CD4-positive, alpha-beta memory T cell (primary cell): ENCODE measurements around the gene C17orf113. TPM values are rescaled to one million over a fixed set of nuclear protein-coding genes. Genes with fewer than 3 reads are reported as not detected.

Experiments
- CTCF ChIA-PET: fragments of 350-600 bp; sonication (Branson Sonifier 250); formaldehyde crosslinking; loops from one replicate; lab custom pipeline; 2021; ENCODE audit warnings: inconsistent platforms; ENCODE audit not compliant: partially characterized antibody; lab: Charles Lee
- POLR2A ChIA-PET: fragments of 350-600 bp; sonication (Branson Sonifier 250); formaldehyde crosslinking; loops from one replicate; lab custom pipeline; 2021; ENCODE audit not compliant: partially characterized antibody; lab: Charles Lee
- DNase-seq, 5 donors: peaks; one replicate each; pipeline versions ENCODE4 v3.0.0 to v3.0.0-alpha.2; 2020 to 2022; ENCODE audit warnings: mixed read lengths in 1 of 5
- H3K27ac ChIP-seq: one replicate; pipeline ENCODE4 v1.7.0; 2013; ENCODE audit warnings: low read depth, low read length
- H3K27me3 ChIP-seq: 2 replicates; pipeline ENCODE4 v1.7.0; 2013; ENCODE audit warnings: mild to moderate bottlenecking, low read length, moderate library complexity; ENCODE audit not compliant: insufficient read depth
- H3K36me3 ChIP-seq: 2 replicates; pipeline ENCODE4 v1.7.0; 2013; ENCODE audit warnings: mild to moderate bottlenecking, low read length, moderate library complexity; ENCODE audit not compliant: insufficient read depth
- H3K4me1 ChIP-seq: 2 replicates; pipeline ENCODE4 v1.7.0; 2013; ENCODE audit warnings: mild to moderate bottlenecking, low read length, moderate library complexity; ENCODE audit not compliant: insufficient read depth
- H3K4me3 ChIP-seq, 2 donors: one replicate each; pipeline ENCODE4 v1.7.0; 2013; ENCODE audit warnings: low read length in 2 of 2, mild to moderate bottlenecking in 1 of 2
- H3K9me3 ChIP-seq, 2 donors: one replicate each; pipeline ENCODE4 v1.7.0; 2013; ENCODE audit warnings: low read length in 2 of 2, control low read depth in 1 of 2; ENCODE audit not compliant: control insufficient read depth in 1 of 2
- H3K27ac Mint-ChIP-seq, 7 donors: one replicate each; pipeline ENCODE4 v1.8.0; 2020 to 2021; ENCODE audit warnings: mixed read lengths in 7 of 7, mild to moderate bottlenecking in 6 of 7, inconsistent platforms in 3 of 7, moderate library complexity in 3 of 7
- H3K27me3 Mint-ChIP-seq, 2 donors: one replicate each; pipeline ENCODE4 v1.8.0; 2020 to 2021; ENCODE audit warnings: mixed read lengths in 2 of 2
- H3K36me3 Mint-ChIP-seq, 2 donors: one replicate each; pipeline ENCODE4 v1.8.0; 2020 to 2021; ENCODE audit warnings: mixed read lengths in 2 of 2, inconsistent platforms in 1 of 2, mild to moderate bottlenecking in 1 of 2
- H3K4me1 Mint-ChIP-seq, 4 donors: one replicate each; pipeline ENCODE4 v1.8.0; 2020 to 2021; ENCODE audit warnings: mixed read lengths in 4 of 4, mild to moderate bottlenecking in 1 of 4
- H3K4me3 Mint-ChIP-seq, 8 donors: one replicate each; pipeline ENCODE4 v1.8.0; 2020 to 2021; ENCODE audit warnings: mixed read lengths in 8 of 8, mild to moderate bottlenecking in 7 of 8, moderate library complexity in 6 of 8, inconsistent platforms in 3 of 8
- H3K9me3 Mint-ChIP-seq, 8 donors: one replicate each; pipeline ENCODE4 v1.8.0; 2020 to 2021; ENCODE audit warnings: mixed read lengths in 8 of 8, mild to moderate bottlenecking in 5 of 8, inconsistent platforms in 3 of 8, moderate library complexity in 1 of 8
- intact Hi-C: fragments of 100-400 bp; cut with micrococcal nuclease; formaldehyde crosslinking; loops from one replicate; pipeline ENCODE4 v1.15.1; 2023
- polyA plus RNA-seq, 2 donors: library from polyadenylated mRNA; unstranded; fragments of 300-500 nt; fragmentation: Illumina TruSeq; gene quantifications; one replicate each; pipeline ENCODE4 v1.2.3, GENCODE V29; 2021
- total RNA-seq, 2 experiments: library from RNA; stranded (reverse); gene quantifications; one replicate each; pipeline ENCODE4 v1.2.3, GENCODE V29; 2021

C17orf113 gene
- total and polyA plus RNA-seq, 4 experiments from 2014 or later = 0.39 to 0.97 (median 0.64) TPM

DNA sequence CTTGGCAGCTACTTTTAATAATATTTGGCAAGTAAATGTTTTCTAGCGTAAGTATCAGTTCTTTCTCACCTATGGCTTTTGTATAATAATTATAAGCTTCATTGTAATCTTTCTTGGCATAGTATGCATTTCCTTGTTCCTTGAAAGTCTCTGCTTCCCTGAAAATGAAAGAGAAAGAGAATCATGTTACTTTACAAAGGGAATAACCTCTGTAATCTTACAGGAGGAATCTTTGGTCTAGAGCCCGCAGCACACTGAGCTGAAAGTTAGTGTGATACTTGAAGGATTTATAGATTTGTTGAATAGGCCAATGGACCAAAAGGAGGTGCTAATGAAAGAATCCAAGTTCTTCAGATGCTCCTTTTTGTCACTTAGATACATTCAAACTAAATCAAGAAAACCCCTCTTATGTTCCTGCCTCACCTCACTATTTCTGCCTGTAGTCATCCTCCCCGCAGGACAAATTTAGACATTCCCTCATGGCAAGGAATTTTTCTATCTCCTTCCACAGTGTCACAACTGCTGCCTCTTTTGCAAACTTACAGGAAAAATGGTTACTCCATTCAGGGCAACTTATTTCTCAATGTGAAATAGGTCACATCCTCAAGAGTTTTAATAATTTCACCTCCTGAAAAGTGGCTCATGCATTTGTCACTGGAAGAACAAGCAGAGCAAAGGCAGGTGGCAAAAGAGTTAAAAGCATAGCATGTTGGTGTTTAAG lies 49.8 kb downstream of the C17orf113 start:
- Histone ChIP-seq H3K4me1 (no peaks in the 10 kb centered on the region), H3K27ac (no peak overlapping the region), H3K36me3 (peaks cover 57% of the 10 kb centered on the region), H3K27me3 (no peaks in the 10 kb centered on the region), H3K9me3 (no peaks in the 10 kb centered on the region), H3K4me3 (no peak overlapping the region)
- peaks cover 18 to 27% (median 23%) of the 10 kb centered on the region in 4 donors for H3K4me1 Mint-ChIP-seq
- H3K27me3 Mint-ChIP-seq = no peaks in the 10 kb centered on the region
- H3K36me3 Mint-ChIP-seq = peaks cover 21 to 72% of the 10 kb centered on the region in 2 donors
- no peak for DNase-seq
- intact Hi-C loops = no loop called here
- H3K27ac Mint-ChIP-seq = peak overlapping the region in 1 of 7 donors; percentile 6
- H3K4me3 Mint-ChIP-seq = no peak overlapping the region
- ChIA-PET CTCF (interaction anchor here (1.2 kb wide), 1 partner anchor 17 kb away, joined by 4 read pairs; the partner anchor contains the start of gene DNAJC7), POLR2A (no interaction called here)
- H3K9me3 Mint-ChIP-seq = no peaks in the 10 kb centered on the region

DNA sequence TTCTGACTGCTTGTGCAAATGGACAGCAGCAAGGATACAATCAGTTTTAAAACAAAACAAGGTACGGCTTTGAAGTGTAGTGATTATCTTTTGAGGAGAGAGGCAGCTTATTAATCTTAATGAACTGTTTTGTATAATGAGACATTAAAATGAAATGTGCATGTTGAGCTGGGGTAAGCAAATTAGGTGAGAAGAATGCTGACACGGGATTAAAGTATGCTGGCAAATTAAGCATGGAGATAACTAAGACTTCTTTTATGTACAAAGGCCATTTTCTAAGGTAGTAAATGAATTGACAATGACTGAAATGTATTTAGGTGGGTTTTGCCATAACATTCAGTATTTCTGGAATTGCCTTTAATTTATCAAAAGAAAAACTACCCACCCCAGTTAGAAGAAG lies 51.9 kb downstream of the C17orf113 start:
- CTCF ChIA-PET = interaction anchor here (1.1 kb wide), 1 partner anchor 27 kb away, joined by 3 read pairs; no protein-coding TSS in a partner anchor
- Mint-ChIP-seq H3K27me3 (no peaks in the 10 kb centered on the region), H3K36me3 (peaks cover 30 to 82% of the 10 kb centered on the region in 2 donors), H3K4me3 (no peak overlapping the region), H3K27ac (peak overlapping the region in 1 of 7 donors; percentile 70), H3K9me3 (no peaks in the 10 kb centered on the region), H3K4me1 (peaks cover 6 to 13% (median 12%) of the 10 kb centered on the region in 4 donors)
- Histone ChIP-seq H3K36me3 (peaks cover 69% of the 10 kb centered on the region), H3K4me3 (no peak overlapping the region), H3K4me1 (no peaks in the 10 kb centered on the region), H3K27me3 (no peaks in the 10 kb centered on the region), H3K9me3 (no peaks in the 10 kb centered on the region), H3K27ac (no peak overlapping the region)
- POLR2A ChIA-PET = no interaction called here
- intact Hi-C loops = no loop called here
- DNase-seq = no peak

DNA sequence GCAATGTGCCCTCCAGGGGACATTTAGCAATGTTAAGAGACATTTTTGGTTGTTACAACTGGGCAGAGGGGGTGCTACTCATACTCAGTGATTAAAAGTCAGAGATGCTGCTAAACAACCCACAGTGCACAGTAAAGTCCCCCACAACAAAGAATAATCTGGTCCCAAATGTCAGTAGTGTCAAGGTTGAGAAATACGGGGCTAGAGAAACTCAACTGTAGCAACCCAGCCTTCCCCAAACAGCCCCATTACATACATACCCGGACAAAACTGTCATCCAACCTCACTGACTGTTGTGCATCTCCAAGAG lies 53.6 kb downstream of the C17orf113 start:
- H3K36me3 Mint-ChIP-seq = peaks cover 31 to 81% of the 10 kb centered on the region in 2 donors
- no peak for DNase-seq
- Histone ChIP-seq H3K4me3 (no peak overlapping the region), H3K9me3 (no peaks in the 10 kb centered on the region), H3K27ac (no peak overlapping the region), H3K36me3 (peaks cover 74% of the 10 kb centered on the region), H3K27me3 (no peaks in the 10 kb centered on the region), H3K4me1 (no peaks in the 10 kb centered on the region)
- ChIA-PET CTCF (no interaction called here), POLR2A (no interaction called here)
- no peak overlapping the region for H3K4me3 Mint-ChIP-seq
- intact Hi-C loops = no loop called here
- H3K4me1 Mint-ChIP-seq = peaks cover 0 to 4% (median 0%) of the 10 kb centered on the region in 4 donors
- no peak overlapping the region for H3K27ac Mint-ChIP-seq
- no peaks in the 10 kb centered on the region for H3K9me3 Mint-ChIP-seq
- H3K27me3 Mint-ChIP-seq = no peaks in the 10 kb centered on the region

DNA sequence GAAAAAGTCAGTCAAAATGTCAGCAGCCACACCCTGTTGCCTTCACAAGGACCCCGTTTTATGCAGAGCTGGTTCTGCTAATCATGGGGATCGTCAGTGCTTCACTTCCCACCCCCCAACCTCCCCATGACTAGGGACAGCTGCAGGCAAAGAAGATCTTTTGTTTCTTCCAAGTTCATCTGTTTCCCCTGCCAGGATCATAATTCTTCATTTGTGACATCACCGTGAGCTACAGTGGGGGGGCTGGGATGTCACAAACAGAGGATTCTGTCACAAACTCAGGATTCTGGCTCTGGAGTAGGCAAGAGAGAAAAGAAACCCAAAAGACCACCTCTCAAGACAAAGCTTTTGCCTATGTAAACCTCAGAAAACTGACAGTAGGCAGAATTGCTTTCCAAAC lies 57.8 kb downstream of the C17orf113 start:
- no peaks in the 10 kb centered on the region for H3K9me3 Mint-ChIP-seq
- H3K4me3 Mint-ChIP-seq = no peak overlapping the region
- H3K27me3 Mint-ChIP-seq = no peaks in the 10 kb centered on the region
- H3K4me3 ChIP-seq = no peak overlapping the region
- H3K27me3 ChIP-seq = no peaks in the 10 kb centered on the region
- H3K36me3 ChIP-seq = peaks cover 78% of the 10 kb centered on the region
- H3K27ac Mint-ChIP-seq = peak overlapping the region in 3 of 7 donors; percentile 29 to 68 (median 56)
- no peak for DNase-seq
- ChIA-PET POLR2A (no interaction called here), CTCF (no interaction called here)
- H3K4me1 ChIP-seq = no peaks in the 10 kb centered on the region
- no peak overlapping the region for H3K27ac ChIP-seq
- intact Hi-C loops = no loop called here
- H3K9me3 ChIP-seq = no peaks in the 10 kb centered on the region
- no peaks in the 10 kb centered on the region for H3K4me1 Mint-ChIP-seq
- peaks cover 43 to 90% of the 10 kb centered on the region in 2 donors for H3K36me3 Mint-ChIP-seq

DNA sequence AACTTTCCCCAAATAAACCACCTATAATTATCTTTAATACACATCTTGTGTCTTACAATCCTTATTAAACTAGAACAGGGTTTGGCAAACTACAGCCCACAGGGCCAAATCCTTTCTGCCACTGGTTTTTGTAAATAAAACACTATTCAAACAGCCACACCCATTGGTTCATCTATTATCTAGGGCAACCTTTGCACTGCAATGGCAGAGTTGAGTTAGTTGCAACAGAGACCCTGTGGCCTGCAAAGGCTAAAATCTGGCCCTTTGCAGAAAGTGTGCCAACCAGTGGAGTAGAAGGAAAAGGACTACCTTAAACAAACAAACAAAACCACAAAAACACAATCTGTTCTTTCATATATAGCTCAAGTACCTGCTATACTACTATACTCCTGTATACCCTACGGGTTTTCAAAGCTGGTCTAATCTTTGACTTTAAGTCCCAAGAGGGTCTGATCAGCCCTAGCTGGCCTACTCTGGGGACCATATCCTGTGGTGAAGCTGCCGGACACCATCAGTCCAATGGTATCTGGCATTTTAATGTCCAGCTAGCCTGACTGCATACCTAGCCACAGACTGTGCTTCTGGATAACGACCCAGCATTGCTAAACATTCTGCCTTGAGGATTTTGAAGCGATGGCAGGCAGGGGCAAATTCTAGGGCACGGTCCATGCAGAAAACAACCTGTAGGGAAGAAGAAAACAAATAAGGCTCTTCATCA lies 60.5 kb downstream of the C17orf113 start:
- Histone ChIP-seq H3K9me3 (no peaks in the 10 kb centered on the region), H3K36me3 (peaks cover 62% of the 10 kb centered on the region), H3K4me1 (no peaks in the 10 kb centered on the region), H3K27ac (no peak overlapping the region), H3K27me3 (no peaks in the 10 kb centered on the region), H3K4me3 (no peak overlapping the region)
- DNase-seq = no peak
- Mint-ChIP-seq H3K27me3 (no peaks in the 10 kb centered on the region), H3K9me3 (no peaks in the 10 kb centered on the region), H3K36me3 (peaks cover 47 to 90% of the 10 kb centered on the region in 2 donors), H3K27ac (no peak overlapping the region), H3K4me3 (no peak overlapping the region), H3K4me1 (no peaks in the 10 kb centered on the region)
- POLR2A ChIA-PET = interaction anchor here (0.7 kb wide), 1 partner anchor 23 kb away, joined by 3 read pairs; no protein-coding TSS in a partner anchor
- CTCF ChIA-PET = interaction anchor here (0.6 to 1.3 kb wide), 3 partner anchors 10 to 31 kb away, joined by 3 to 5 read pairs (median 4); no protein-coding TSS in a partner anchor
- intact Hi-C loops = no loop called here

DNA sequence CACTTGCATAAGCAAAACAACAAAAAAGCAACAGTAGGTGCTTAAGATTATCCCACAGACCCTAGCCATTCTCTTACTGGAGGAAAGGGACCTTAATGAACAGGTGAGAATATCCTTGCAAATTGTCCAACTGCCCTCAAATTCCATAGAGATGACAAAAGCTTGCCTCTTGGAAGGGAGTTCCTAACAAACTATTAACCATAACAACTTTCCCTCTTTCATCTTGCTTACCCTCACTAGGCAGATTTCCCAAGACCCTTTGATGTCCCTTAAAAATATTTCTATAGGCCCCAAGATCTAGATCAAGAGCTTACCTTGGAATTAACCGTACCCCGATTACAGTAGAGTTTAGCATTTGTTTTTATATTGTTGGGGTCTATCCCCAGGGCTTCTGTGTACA lies 62.0 kb downstream of the C17orf113 start:
- Mint-ChIP-seq H3K27ac (peak overlapping the region in 3 of 7 donors; percentile 1 to 55 (median 53)), H3K36me3 (peaks cover 48 to 90% of the 10 kb centered on the region in 2 donors), H3K4me3 (no peak overlapping the region), H3K9me3 (peaks cover 0 to 2% (median 0%) of the 10 kb centered on the region in 8 donors), H3K27me3 (no peaks in the 10 kb centered on the region), H3K4me1 (no peaks in the 10 kb centered on the region)
- H3K9me3 ChIP-seq = no peaks in the 10 kb centered on the region
- H3K36me3 ChIP-seq = peaks cover 60% of the 10 kb centered on the region
- no peak for DNase-seq
- H3K4me3 ChIP-seq = no peak overlapping the region
- no peaks in the 10 kb centered on the region for H3K4me1 ChIP-seq
- intact Hi-C loops = no loop called here
- H3K27ac ChIP-seq = no peak overlapping the region
- ChIA-PET POLR2A (interaction anchor here (1.3 kb wide), 1 partner anchor 29 kb away, joined by 4 read pairs; the partner anchor contains the start of gene DNAJC7), CTCF (interaction anchor here (0.6 kb wide), 1 partner anchor 19 kb away, joined by 3 read pairs; no protein-coding TSS in a partner anchor)
- no peaks in the 10 kb centered on the region for H3K27me3 ChIP-seq
